ENCODE measurements around the gene MCM5.

Gene MCM5

GRCh38 chr22:35404176-35404575 lies 4.2 kb downstream of the MCM5 start:
- DNase-seq = no peak

DNA sequence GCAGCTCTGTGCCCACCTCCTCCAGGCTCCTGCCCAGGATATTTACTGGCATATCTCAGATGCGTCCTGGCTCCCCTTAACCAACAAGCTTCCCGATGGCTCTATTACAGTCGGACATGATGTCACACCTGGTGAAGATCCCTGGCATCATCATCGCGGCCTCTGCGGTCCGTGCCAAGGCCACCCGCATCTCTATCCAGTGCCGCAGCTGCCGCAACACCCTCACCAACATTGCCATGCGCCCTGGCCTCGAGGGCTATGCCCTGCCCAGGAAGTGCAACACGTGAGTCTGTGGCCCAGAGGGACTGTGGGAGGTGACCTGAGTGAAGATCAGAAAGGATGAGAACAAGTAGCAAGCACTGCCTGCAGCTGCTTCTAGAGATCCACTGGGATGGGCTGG lies 6.5 kb downstream of the MCM5 start:
- no peak for DNase-seq

- DNase-seq = no peak
Observed at GRCh38 chr22:35407362-35407761, 7.4 kb downstream of the MCM5 start.

DNA sequence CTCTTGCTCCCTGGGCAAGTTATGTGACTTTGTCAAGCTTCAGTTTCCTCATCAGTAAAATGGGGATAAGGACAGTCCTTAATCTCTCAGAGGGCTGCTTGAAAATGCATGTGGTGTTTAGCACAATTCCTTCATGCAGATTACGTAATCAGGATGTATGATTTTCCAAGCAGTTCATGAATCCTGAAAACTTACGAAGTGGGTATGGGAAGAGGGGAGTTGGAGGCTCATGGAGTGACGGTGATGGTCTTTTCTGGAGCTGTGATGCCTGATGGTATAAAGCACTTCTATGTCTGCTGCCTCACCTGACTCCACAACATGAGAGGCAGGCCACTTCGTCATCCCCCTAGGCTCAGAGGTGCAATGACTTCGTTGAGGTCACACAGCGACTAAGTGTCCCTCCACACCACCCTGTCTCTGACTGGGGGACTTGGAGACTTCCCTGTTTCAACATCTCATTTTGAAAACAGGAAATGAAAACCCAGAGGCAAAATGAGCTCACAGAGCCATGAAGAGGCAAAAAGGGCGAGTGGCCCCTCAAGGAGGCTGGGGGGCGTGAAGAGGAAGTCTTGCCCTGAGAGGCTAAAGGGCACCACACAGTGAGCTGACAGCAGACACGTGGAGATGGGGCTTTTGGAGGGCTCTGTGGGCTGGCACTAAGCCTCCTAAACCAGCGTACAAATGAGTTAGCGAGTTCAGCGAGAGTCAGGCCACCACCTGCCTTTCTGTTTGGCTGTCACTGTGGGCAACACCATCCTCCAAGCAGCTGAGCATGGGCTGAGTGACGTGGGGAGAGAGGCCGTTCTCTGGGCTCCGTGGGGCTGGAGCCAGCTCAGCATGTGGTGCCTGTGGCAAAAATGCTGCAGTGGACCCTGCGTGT lies 10.1 kb downstream of the MCM5 start:
- DNase-seq = peak; percentile 88

DNA sequence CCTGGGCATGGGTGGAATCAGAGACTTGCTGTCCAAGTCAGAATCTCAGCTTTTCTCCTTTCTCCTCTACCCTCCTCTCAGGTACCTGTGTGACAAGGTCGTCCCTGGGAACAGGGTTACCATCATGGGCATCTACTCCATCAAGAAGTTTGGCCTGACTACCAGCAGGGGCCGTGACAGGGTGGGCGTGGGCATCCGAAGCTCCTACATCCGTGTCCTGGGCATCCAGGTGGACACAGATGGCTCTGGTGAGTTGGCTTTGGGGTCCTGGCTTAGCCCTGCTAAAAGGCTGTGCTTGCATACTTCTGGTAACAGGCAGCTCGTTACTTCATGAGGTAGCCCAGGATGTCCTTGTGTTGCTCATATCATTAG lies 10.7 kb downstream of the MCM5 start:
- no peak for DNase-seq

- DNase-seq = peak; percentile 58
Observed at GRCh38 chr22:35411102-35411501, 11.2 kb downstream of the MCM5 start.

GRCh38 chr22:35413624-35414023 lies 13.7 kb downstream of the MCM5 start:
- DNase-seq = no peak

DNA sequence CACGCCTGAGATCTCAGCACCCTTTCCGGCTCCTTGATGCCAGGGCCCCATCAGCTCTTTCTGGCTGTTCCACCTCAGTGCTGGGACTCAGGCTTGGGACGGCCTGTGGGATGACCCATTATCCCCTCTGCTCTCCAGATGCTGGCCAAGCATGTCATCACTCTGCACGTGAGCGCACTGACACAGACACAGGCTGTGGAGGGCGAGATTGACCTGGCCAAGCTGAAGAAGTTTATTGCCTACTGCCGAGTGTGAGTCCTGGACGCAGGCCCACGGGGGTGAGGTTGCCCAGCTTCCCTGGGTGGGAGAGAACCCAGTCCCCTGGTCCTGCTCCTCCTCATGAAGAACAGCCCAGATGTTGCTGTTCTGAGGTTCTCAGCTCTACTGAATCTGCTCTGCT lies 17.7 kb downstream of the MCM5 start:
- peak; percentile 14 for DNase-seq

DNA sequence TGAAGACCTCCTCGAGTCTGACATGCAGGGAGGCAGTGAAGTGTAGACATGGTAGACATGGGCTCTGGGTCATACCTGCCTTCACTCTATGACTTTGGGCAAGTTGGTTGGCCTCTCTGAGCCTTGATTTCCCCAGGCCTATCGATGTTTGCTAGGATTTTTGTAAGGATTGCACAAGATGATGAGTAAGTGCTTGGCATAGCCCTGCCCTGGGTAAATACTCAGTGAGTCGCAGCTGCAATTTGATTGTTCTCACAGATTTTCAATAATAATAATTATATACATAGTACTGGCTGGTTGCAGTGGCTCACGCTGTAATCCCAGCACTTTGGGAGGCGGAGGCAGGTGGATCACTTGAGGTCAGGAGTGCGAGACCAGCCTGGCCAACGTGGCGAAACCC lies 18.1 kb downstream of the MCM5 start:
- DNase-seq = no peak

GRCh38 chr22:35418731-35419130 lies 18.8 kb downstream of the MCM5 start:
- DNase-seq = no peak

- no peak for DNase-seq
Observed at GRCh38 chr22:35419756-35420155, 19.8 kb downstream of the MCM5 start.

- no peak for DNase-seq
Observed at GRCh38 chr22:35421121-35421520, 21.2 kb downstream of the MCM5 start.

DNA sequence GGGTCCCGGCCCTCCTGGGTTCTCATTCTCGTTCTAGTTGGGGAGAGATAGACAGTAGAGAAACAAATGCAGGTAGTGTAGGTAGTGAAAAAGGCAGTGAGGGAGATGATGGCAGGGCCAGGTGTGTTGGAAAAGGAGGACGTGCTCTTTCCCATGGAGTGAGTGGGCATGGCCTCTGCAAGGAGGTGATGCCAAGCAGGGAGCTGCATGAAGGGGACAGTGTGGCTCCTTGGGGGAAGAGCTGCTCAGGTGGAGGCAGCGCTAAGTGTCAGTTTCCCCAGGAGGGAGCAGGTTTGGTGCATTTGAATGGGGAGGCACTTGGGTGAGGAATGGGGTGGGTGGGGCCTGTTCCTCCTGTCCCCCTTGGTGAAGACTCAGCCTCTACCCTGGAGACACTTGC lies 22.2 kb downstream of the MCM5 start:
- no peak for DNase-seq

DNA sequence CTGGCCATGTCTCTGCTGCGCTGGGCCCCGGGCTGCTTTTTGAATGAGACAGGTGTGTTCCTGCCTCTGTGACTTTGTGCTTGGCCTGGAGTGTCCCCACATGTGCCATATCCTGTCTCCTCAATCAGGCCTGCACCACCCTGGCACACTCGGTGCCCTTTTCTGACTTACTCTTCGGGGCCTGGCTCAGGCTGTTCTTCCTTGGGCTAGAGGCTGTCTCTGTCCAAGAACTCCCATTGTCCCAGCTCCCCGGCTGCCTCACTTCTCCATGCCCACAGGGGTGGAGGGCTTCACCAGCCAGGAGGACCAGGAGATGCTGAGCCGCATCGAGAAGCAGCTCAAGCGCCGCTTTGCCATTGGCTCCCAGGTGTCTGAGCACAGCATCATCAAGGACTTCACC lies 23.0 kb downstream of the MCM5 start:
- no peak for DNase-seq

GRCh38 chr22:35424081-35424480 lies 24.1 kb downstream of the MCM5 start:
- no peak for DNase-seq

- DNase-seq = no peak
Observed at GRCh38 chr22:35424761-35425160, 24.8 kb downstream of the MCM5 start.

DNA sequence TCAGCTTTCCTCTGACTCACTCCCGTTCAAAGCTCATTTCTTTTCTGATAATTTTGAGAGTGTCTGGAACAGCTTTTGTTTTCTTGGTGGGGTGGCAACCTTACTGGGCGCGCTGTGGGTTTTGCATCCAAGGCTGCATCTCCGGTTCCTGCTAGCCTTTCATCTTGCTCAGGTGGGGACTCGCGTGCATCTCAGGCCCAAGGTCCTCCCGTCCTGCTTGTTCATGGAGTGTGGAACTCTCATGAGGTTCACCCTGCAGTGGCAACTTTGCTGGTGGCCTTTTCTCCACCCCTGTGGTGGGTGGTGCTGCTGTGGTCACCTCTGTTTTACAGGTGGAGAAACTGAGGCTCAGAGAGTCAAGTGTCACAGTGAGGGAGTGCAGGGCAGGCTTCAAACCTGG lies 25.6 kb downstream of the MCM5 start:
- DNase-seq = no peak

GRCh38 chr22:35425971-35426800 lies 26.2 kb downstream of the MCM5 start:
- no peak for DNase-seq

GRCh38 chr22:35426801-35427140 lies 26.8 kb downstream of the MCM5 start:
- DNase-seq = no peak

DNA sequence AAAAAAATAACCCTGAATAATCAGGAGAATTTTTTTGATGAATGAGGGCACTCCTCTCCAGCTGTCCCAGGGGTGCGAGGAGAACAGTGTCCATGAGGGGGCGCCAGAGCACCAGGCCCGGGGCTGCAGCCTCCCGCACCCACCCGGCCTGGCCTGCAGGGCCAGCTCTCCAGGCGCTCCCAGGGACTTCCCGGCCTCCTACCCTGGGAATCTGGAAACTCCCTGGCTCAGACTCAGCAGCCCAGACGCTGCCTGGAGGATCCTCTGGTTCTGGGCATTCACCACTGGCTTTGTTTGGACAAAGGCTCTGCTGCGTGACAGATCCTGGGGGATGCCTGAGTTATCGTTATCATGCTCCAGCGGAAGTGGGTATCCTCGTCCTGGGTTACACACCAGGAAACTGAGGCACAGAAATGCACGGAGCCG lies 31.0 kb downstream of the MCM5 start:
- DNase-seq = peak; percentile 41

GRCh38 chr22:35431483-35432227 lies 31.7 kb downstream of the MCM5 start:
- DNase-seq = no peak

DNA sequence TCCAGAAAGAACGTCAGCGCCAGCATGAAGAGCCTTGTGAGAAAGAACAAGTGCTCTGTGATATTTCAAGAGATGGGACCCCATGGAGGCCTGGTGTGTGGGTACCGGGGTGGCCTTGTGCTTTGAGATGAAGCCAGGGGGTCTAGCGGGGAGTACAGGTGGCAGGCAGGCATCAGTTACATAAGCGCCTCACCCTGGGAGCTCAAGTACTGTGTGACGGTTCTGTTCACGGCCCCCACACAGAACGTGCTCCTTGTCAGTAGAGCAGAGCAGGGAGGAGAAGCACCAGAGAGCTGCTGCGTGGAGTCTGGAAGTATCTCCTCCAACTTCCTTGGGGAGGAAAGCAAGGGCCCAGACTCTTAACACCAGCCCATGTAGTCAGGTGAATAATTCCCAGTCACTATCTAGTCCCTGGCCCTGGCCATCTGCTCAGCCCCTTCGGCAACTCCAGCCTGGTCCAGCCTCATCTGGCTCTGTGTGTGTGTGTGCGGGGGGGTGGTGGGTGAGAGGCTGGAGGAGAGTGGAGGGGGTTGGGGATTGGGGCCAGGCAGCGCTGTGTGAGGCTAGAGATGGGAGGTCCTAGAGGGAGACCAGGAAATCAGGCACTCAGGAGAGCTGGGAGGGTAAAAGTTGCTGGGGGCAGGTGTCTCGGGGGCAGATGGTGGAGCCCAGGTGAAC lies 32.4 kb downstream of the MCM5 start:
- no peak for DNase-seq

All from CD4-positive, alpha-beta T cell treated with Interleukin-15 for 1 hour (primary cell).